Measurements from ENCODE around the gene CACNA1I.

The CACNA1I gene

DNA sequence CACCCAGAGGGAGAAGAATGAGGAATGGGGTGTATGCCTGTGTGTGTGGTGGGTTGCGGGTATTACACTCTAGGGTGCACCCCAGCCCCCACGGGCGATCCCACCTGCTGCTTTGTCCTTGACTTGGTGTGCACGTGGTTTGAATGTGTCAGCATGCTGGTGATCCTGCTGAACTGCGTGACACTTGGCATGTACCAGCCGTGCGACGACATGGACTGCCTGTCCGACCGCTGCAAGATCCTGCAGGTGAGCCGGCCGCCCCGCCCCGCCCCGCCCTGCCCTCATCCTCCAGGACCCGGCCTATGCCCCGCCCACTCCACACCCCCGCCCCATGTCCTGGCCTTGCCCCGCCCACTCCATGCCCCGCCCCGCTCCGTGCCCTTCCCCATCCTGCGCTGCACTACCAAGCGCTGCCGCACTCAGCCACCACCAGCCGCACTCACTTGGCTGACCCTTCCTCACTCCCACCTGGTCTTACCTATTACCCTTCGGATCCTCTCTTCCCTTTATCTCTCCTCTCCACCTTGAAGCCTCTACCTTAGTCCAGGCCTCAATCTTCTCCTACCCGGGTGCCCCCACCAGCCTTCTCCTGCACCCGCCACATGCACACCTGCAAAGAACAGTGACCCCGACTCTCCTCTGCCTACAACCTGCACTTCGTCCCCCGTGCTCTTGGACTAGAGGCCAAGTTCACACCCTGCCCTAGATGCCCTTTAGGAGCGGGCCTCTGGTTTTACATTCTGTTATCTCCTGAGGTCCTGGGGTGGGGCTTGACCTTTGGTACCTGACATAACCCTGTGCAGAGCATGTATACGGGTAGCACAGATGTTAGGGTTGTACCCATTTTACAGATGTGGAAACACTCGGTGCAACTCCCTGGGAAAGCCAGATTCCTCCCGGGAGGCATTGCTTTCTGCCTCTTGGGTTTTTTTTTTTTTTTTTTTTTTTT, 27.7 kb downstream of the CACNA1I start:
- DNase-seq = peak; percentile 16

- DNase-seq = no peak
Measured at GRCh38 chr22:39600491-39601179, 30.1 kb downstream of the CACNA1I start.

DNA sequence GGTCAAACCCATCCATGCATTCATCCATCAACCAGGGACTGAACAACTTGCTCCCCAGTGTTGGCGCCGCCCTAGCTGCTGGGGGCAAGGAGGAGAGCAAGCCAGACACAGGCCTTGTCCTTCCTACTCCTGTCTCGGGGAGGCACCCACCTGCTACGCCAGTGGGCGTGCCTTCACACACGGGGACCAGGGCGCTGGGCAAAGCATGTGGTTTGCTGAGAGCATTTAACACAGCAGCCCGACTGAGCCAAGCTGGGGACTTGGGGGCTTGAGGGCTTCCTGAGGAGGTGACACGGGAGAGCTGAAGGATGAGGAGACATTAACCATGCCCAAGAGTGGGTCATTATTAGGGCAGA, 30.6 kb downstream of the CACNA1I start:
- DNase-seq = no peak

GRCh38 chr22:39603345-39603744, 32.8 kb downstream of the CACNA1I start:
- DNase-seq = no peak

DNA sequence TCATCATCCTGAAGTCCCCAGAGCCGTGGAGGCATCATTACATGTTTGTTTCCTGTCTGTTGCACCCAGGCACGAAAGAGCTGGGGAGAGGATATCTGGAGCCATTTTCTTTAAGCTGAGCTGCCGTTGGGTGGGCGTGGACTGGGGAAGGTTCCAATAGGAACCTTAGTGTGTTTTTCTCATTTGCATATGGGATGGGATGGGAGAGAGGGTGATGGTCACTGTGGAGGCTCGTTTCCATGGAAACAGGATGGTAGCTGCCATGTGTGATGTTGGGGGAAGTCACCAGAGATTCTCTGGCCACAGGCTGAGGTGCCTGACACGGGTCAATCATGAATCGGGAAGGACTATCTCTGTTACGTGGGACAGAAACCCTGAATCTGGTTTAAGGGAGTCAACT, 39.7 kb downstream of the CACNA1I start:
- no peak for DNase-seq

GRCh38 chr22:39610766-39611165, 40.2 kb downstream of the CACNA1I start:
- no peak for DNase-seq

GRCh38 chr22:39611360-39611759, 40.8 kb downstream of the CACNA1I start:
- no peak for DNase-seq

DNA sequence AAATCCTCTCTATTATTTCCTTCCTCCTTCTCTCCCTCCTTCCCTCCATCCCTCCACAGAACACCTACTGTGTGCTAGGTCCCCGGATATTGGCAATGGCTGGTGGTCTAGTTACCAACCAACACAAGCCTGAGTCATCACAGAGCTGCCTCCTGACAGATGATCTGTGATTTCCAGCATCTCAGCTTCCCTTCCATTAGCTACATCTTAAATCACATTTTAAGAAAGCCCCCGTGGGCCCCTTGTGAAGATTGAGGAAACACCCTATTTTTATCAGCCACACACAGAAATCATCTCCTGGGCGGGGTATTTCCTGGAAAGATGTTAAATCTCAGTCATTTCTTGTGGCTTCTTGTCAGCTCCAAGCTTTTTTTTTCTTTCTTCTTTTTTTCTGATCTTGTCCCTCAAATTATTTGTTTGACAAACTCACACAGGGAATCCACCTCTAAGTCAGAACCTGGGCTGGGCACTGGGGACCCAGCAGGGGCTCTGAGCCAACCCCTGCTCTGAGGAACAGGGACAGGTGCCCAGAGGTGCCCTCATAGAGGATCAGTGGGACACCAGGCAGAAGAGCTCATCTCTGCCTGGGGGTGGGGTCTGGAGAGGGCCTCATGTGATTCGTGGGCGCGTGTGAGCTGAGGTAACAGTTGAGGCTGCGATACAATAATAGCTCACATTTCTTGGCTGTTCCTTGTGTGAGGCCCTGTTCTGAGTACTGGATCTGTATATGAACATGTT, 42.4 kb downstream of the CACNA1I start:
- no peak for DNase-seq

DNA sequence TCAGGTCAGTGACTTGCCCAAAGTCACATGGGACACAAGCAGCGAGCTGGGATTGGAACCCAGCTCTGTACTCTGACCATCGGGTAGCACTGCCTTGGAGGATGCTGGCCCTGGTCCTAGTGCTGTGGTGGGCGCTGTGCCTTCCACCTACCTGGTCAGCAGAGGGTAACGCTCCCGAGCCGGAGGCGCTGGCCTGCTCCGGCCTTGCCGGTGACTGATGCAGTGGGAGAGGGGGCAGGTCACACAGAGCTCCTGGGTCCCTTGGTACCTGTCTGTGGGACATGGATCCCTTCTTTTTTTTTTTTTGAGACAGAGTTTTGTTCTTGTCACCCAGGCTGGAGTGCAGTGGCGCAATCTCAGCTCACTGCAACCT, 43.0 kb downstream of the CACNA1I start:
- DNase-seq = no peak

DNA sequence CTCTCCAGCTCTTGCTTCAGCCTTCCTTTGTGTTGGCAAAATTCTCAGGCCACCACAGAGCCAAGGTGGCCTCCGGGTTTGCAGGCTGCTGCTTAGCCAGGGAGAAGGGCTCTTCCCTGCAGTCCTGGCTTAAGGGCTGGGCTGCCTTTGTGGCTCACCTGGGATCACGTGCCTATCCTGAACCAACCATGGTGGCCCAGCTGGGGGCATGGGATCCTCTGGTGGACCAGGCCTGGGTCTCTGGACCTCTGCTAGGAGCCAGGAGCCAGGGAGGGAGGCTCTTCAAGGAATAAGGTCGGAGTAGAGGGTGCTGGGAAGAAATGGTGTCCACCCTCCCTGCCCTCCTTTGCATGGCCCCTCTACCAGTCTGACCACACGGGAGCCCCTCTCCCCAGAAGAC, 43.9 kb downstream of the CACNA1I start:
- no peak for DNase-seq

DNA sequence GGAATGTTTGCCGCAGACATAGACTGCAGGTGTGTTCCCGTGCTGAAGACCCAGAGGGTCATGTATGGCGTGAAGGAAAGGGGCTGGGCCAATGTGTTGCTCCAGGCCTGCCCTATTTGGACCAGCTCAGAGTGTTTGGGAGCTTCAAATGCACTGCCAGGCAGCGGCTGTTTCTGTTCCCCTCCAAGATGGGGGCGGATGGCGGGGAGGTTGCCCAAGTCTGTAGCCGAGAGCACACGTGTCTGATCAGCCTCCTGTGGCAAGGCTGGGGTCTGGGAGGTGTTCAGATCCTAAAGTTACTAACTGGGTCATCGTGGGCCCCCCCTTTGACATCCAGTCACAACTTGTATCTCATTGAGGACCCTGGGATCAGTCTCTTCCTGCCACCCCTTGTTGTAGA, 45.5 kb downstream of the CACNA1I start:
- DNase-seq = peak; percentile 3

- DNase-seq = no peak
Measured at GRCh38 chr22:39616781-39617180, 46.2 kb downstream of the CACNA1I start.

GRCh38 chr22:39617342-39617741, 46.8 kb downstream of the CACNA1I start:
- no peak for DNase-seq

GRCh38 chr22:39617970-39618757, 47.6 kb downstream of the CACNA1I start:
- DNase-seq = no peak

GRCh38 chr22:39618996-39619530, 48.5 kb downstream of the CACNA1I start:
- DNase-seq = no peak

DNA sequence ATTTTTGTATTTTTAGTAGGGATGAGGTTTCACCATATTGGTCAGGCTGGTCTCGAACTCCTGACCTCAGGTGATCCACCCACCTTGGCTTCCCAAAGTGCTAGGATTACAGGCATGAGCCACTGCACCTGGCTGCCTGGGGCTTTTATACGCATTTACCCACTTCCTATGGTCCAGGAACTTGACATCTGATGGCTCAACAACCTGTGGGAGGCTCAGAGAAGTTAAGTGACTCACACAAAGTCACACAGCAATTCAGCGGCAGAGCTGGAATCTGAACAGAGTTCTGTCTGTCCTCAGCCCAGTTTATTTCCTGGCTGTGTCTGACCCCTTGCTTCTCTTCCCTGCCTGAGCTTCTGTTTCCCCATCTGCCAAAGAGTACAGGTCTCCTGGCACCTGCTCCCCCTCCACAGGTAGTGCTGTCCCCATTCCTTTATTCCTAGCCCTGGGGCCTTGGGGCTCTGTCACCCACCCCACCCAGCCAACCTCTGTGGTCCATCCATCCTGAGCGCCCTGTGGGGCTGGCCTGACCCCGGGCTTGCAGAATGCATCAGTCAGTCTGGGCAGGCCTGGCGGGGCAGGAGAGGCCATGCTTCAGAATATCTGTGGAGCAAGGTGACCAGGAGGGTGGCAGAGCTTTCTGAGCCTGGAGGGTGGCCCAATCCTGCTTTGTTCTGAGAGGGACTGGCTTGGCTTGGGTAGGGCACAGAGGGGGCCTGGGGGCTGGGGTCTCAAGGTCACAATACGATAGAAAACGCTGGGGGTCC, 50.6 kb downstream of the CACNA1I start:
- DNase-seq = no peak

DNA sequence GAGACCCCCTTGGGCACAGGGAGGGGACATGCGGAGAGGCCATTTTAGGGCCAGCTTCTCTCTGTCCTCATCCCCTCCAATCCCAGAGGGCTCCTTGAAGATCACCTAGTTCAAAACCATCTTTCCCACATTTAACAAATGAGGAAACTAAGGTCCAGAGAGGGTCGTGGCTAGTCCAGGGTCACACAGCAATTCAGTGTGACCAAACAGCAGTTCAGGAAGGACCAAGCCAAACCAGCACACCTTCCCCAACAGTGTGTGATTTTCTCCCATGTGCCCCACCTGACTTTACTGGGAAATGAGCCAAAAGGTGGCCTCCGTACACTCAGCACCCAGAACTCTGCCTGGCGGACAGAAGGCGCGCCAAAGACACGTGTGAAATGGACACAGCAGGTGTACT, 51.3 kb downstream of the CACNA1I start:
- DNase-seq = no peak

DNA sequence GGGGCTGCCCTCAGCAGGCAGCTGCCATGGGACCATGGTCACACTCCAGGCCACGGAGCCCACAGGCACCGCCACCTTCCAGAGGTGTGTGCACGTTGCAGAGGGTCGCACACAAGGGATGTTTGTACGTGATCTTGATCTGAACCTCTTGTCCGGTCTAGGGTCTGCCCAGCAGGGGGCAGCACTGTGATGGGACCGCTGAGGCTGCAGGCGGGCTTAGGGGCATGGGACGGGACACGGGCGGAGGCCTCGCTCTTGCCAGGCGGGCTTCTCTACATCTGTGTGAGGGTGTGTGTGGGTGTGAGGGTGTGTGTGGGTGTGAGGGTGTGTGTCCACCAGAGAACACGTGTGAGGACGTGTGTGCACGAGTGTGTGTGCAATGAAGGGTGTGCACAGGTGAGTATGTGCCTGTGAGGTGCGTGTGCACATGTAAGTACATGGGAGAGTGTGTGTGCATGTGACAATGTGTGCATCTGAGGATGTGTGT, 52.4 kb downstream of the CACNA1I start:
- DNase-seq = peak; percentile 34

- no peak for DNase-seq
Measured at GRCh38 chr22:39623603-39624500, 53.3 kb downstream of the CACNA1I start.

- no peak for DNase-seq
Measured at GRCh38 chr22:39624501-39624821, 53.9 kb downstream of the CACNA1I start.

Measured in inflammatory macrophage treated with lipopolysaccharide for 4 hours (primary cell).